ENCODE data around the gene VPS13A.

GRCh38 chr9:77163884-77164283 lies 13.4 kb upstream of the VPS13A start:
- TF ChIP-seq POLR2A (IDR thresholded peaks at IDR 0.05) (no peak), CTCF (IDR thresholded peaks at IDR 0.05 in 8 of 11, conservative IDR thresholded peaks at IDR 0.05 in 3 of 11) (no peak), POLR2AphosphoS5 (IDR thresholded peaks at IDR 0.05) (no peak)
